Activated CD8-positive, alpha-beta memory T cell treated with anti-CD3 and anti-CD28 coated beads for 4 hours (primary cell): ENCODE measurements around the gene HOXA10.

Source experiments
- DNase-seq, 2 donors: peaks; one replicate each; pipeline ENCODE4 v3.0.0-alpha.2; 2020; ENCODE audit warnings: low read depth in 2 of 2

HOXA10 gene

GRCh38 chr7:27130540-27131389 lies 43.4 kb downstream of the HOXA10 start, which contains the start of gene HOXA4:
Gene HOXA4 (minus strand): TSS chr7:27130757. CDS start chr7:27130733, 24 bp downstream.
- peak; percentile 39 to 54 for DNase-seq

DNA sequence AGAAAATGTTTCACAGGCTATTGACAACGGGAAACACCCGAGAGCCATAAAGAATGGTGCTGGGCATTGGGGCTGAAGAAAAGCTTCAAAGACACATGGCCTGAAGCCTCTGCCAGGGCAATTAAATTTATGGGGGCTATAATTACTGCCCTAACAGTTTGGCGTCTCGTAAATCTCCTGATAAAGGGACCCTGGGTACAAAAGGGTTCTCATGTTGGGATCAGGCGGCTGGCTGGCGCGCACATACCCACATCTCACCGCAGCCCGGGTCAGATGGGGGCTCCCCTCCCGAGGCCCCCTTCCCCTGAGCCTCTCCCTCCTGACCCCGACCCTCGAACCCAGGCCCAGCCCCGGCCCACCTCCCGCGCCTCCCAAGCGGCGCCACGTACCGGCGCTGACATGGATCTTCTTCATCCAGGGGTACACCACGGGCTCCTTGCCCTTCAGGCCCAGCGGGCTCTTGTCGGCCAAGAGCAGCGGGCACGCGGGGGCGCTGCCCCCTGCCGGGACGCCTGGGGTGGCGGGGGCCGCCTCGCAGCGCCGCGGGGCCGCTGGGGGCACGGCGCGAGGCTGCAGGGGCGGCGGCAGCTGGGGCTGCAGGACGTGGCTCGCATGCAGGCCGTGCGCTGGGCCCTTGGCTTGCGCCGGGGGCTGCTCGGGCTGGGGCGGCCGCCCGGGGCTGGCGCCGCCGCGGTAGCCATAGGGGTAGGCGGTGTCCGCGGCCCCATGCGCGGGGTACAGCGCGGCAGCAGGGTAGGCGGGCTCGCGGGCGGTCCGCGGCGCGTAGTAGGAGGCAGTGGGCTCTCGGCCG lies 44.2 kb downstream of the HOXA10 start:
- DNase-seq = no peak

DNA sequence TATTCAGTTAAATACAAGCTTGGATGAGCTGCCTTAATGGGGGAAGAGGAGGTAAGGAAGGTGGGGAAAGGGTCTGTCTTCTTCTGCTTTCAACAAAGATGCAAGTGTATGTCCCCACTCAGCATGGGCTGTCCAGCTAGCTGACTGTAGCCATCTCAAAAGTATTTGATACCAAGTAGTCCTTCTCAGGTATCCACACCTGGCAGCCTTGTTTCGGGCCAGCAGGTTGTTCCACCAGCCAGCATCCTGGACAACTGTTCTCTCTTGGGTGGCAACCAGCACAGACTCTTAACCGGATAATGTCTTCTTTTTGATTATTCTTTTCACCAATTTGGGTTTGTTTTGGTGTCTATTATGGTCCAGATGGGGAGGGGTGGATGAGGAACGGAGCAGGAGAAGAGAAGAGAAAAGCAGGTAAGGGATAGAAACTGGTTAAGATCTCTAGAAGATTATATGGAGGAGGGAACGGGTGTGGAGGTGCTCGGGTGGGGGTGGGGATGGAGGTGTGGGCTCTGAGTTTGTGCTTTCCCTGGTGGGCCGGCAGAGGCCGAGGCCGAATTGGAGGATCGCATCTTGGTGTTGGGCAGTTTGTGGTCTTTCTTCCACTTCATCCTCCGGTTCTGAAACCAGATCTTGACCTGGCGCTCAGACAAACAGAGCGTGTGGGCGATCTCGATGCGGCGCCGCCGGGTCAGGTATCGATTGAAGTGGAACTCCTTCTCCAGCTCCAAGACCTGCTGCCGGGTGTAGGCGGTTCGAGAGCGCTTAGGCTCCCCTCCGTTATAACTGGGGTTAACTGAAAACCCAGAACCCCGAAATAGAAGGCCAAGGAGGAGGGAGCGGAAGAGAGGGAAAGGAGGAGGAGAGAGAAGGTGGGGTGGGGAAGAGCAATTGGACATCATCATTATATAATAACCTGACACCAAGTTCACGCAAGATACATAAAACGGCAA lies 45.1 kb downstream of the HOXA10 start:
- DNase-seq = no peak

GRCh38 chr7:27128034-27128433 lies 46.1 kb downstream of the HOXA10 start:
- no peak for DNase-seq

GRCh38 chr7:27126596-27127327 lies 47.4 kb downstream of the HOXA10 start:
- DNase-seq = no peak

- DNase-seq = no peak
Measured at GRCh38 chr7:27125986-27126394, 48.1 kb downstream of the HOXA10 start.

DNA sequence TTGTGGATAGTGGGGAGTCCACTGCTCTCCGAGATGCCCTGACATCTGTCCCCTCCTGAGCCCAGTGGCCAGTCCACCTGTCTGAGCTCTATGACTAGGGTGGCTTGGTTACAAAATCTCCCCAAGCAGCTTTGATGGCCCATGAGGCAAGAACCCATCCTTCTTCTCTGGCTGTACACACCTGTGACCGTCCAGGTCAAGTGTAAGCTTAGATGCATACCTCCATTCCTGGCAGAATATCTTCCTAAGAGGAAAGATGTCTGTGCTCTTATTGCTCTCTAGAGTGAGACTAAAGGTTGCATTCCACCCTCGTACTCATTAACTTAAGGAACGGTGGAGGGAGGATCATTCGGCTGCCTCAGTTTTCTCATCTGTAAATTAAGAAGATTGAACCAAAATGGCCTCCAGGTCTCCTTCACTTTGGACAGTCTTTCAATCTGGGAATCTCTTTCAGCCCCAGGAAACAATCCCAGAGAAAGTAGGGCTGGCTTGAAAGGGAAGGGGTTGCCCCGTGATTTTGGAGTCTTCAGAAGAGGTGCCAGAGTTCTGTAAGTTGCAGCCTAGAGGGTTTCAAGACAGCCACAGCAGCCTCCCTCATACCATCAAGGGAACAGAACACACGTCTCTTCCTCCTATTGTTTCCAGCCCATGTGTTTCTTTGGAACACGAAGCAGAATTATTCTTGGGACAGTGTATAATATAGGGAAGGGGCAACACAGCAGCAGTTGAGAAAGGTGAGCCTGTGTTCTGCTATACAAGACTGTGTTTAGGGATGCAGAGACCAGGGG lies 49.0 kb downstream of the HOXA10 start:
- DNase-seq = no peak

- no peak for DNase-seq
Measured at GRCh38 chr7:27124096-27124901, 49.8 kb downstream of the HOXA10 start.

DNA sequence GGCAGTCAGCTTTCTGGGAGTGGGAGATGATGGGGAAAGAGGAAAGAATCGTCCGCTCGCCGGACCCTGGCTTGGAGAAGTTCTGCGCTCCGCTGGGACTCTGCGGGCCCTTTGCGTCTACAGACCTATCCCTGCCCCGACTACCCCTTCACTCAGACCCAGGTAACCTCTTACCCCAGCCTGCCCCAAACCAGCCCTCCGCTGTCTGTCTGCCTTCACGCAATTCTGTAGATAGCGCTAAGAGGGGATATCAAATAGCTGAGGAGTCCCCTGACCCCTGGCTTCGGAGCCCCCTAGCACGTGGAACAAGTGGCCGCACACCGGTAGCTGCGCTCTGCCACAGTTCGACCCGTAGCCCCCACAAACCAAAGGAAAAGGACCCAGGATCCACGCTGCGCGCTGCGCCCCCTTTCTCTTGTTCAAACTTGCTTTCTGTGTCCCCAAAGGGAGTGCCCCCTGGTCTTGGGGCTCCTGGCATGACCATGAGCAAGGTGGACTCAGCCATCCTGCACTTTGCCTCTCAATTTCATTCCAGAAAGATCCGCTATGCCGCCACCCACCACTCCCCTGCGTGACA lies 50.6 kb downstream of the HOXA10 start:
- no peak for DNase-seq

- DNase-seq = no peak
Measured at GRCh38 chr7:27123007-27123476, 51.1 kb downstream of the HOXA10 start.

GRCh38 chr7:27122077-27122910 lies 51.8 kb downstream of the HOXA10 start:
- no peak for DNase-seq

DNA sequence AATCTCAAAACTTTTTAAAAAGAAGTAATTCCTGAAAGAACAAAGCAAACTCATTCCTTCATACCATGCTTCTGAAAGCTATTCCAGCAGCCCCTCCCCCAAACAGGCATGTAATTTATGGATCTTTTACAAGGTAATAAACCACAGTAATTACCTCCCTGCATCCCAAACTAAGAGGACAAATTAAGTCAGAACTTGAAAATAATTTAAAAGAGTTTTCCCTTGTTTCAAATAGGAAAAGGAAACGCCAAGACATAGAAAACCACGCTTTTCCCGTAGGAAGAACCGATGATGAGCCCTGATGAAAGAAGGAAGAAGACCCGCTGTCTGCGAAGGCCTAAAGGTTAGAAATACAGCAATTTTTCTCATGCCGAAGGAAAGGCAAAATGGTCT lies 52.4 kb downstream of the HOXA10 start:
- DNase-seq = no peak
